Measurements from ENCODE around the gene SHC3.

Gene SHC3

GRCh38 chr9:89153232-89154017 lies 25.2 kb downstream of the SHC3 start:
- no peak for DNase-seq

GRCh38 chr9:89149726-89150125 lies 28.9 kb downstream of the SHC3 start:
- no peak for DNase-seq

- no peak for DNase-seq
Observed at GRCh38 chr9:89145097-89145496, 33.5 kb downstream of the SHC3 start.

- DNase-seq, result no peak
Observed at GRCh38 chr9:89144238-89144637, 34.4 kb downstream of the SHC3 start.

GRCh38 chr9:89143266-89143665 lies 35.4 kb downstream of the SHC3 start:
- no peak for DNase-seq

GRCh38 chr9:89139455-89139854 lies 39.2 kb downstream of the SHC3 start:
- no peak for DNase-seq

GRCh38 chr9:89138463-89139390 lies 39.9 kb downstream of the SHC3 start:
- DNase-seq, result no peak

GRCh38 chr9:89137542-89138462 lies 40.8 kb downstream of the SHC3 start:
- no peak for DNase-seq

- no peak for DNase-seq
Observed at GRCh38 chr9:89135591-89136166, 42.9 kb downstream of the SHC3 start.

GRCh38 chr9:89134709-89135108 lies 43.9 kb downstream of the SHC3 start:
- no peak for DNase-seq

GRCh38 chr9:89122949-89123348 lies 55.7 kb downstream of the SHC3 start:
- no peak for DNase-seq

- no peak for DNase-seq
Observed at GRCh38 chr9:89120704-89121103, 57.9 kb downstream of the SHC3 start.

- no peak for DNase-seq
Observed at GRCh38 chr9:89116805-89117192, 61.8 kb downstream of the SHC3 start.

GRCh38 chr9:89116064-89116804 lies 62.4 kb downstream of the SHC3 start:
- DNase-seq, result no peak

GRCh38 chr9:89115426-89115825 lies 63.2 kb downstream of the SHC3 start:
- DNase-seq, result no peak

- DNase-seq, result no peak
Observed at GRCh38 chr9:89114741-89115140, 63.9 kb downstream of the SHC3 start.

GRCh38 chr9:89113851-89114250 lies 64.8 kb downstream of the SHC3 start:
- DNase-seq, result no peak

- no peak for DNase-seq
Observed at GRCh38 chr9:89112243-89112642, 66.4 kb downstream of the SHC3 start.

- DNase-seq, result no peak
Observed at GRCh38 chr9:89109666-89110065, 69.0 kb downstream of the SHC3 start.

- no peak for DNase-seq
Observed at GRCh38 chr9:89107406-89107805, 71.2 kb downstream of the SHC3 start.

GRCh38 chr9:89106224-89106851 lies 72.3 kb downstream of the SHC3 start:
- DNase-seq, result no peak

Measured in DMS53 (cell line).